GM18870 (cell line): ENCODE measurements around the gene SPDYE5.

ENCODE experiments used
- ATAC-seq: cut with Tn5 transposase; IDR thresholded peaks from one replicate; pipeline ENCODE4 v1.9.1; 2021; ENCODE audit warnings: moderate library complexity; ENCODE audit not compliant: unreplicated experiment

The SPDYE5 gene

DNA sequence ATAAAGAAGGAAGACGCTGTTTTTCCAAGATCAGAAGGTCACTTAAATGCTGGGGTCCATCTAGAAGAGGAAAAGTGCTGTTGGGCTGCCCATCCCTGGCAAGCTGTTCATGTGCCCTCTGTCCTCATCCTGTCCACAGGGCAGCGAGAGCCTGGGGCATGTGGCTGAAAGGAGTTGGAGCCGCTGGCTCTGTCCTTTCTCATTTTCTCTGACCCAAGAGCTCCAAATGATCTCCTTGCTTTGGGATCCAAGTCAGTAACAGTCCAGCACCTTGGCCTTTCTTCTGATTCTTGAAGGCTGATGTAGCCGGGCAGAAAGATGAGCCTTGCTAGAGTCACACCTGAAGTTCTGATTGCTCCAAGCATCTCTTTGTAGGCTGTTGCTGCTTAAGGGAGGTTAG, 44.4 kb downstream of the SPDYE5 start:
- no peak for ATAC-seq

DNA sequence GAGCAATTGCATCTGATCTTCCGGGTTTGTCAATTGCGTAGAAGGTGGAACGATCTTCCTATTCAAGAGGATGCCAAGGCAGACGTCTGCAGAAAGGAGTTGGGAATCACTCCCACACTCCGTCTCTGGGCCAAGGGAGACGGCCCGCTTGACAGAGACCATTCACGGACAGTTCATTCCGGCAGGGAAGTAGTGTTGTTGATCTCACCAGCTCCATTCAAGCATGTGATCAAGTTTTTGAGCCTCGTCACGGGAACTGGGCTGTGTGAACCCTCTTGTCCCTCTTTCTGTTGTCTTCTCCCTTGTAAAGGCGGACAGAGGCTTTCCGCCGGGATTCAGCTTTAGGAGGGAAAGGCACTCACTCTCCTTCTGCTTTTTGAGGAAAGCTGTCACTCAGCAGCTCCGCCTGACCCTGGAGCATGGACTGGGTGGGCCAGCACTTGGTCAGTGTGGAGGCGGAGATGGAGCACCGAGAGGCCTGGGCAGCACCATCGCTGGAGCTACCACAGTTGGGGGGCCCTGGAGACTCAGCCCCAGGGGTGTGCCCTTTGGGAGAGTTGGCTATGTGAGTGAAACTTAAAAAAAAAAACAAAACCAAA, 44.9 kb downstream of the SPDYE5 start:
- no peak for ATAC-seq

DNA sequence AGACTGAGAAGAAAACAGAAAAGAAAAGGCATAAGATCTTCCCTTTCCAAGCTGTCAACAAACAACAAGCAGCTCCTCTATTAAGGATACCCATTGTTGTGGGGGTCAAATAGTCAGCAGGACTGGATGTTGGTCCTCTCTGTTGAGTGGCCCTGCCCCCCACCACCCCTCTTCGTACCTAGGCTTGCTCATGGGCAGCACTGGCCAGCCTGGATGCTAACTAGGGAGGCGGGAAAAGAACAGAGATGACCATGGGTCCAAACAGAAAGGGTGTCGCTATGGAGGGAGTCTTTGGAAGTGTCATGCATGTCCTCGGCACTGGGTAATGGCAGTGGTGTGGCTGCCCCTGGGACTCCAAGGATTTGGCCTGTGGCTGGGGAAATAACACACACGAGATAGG, 45.6 kb downstream of the SPDYE5 start:
- ATAC-seq, result no peak

DNA sequence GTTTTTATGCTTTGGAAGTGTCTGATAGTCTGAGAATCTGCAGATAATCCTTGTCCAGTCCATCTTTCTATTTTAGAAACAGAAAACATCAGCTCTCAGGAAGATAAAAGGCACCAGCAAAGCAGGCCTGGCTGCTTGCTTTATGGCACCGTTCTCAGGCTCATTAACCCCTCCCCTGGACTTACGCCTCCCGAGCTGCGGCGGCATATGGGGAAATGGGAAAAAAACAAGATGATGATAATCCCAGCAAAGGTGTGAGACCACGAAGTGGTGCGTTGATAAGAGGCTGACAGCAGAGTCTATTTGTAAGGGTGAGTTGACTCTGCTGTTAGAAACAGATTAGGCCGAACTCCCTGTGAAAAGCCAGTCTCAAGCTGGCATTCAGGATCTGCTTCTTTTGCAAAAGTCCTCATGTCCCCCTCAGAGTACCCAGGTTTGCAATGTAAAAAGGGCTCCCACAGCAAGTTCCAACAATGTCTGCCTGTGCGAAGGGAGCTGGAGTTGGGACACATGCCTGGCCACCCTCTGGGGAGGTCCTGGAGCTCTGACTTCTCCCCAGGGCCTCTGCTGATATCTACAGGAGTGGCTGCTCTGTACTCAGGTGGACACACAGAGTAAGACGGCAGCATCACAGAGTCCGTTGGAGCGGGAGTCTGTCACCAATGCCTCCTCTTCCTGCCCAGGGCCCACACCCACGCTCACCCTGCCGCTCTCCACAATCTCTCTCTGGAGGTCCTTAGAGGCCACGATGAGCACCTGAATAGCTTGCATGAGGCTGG, 54.3 kb downstream of the SPDYE5 start:
- no peak for ATAC-seq
